ENCODE results near the gene COASY.

- no peak for TF ChIP-seq CTCF (IDR thresholded peaks at IDR 0.05)
- no peak for TF ChIP-seq POLR2A (IDR thresholded peaks at IDR 0.05)
These were observed 28.9 kb downstream of the COASY start for GRCh38 chr17:42590886-42591285.
